GM18909 (cell line): ENCODE data around the gene ZNF512B.
A peak's percentile ranks its signal among the peaks of the same experiment; 100 is the strongest.
"Not testable (repeated sequence)": the region's sequence is repeated elsewhere in the genome, so short reads cannot be mapped to it uniquely, and the experiment has no call there.

Source experiments
- ATAC-seq: cut with Tn5 transposase; IDR thresholded peaks from one replicate; pipeline ENCODE4 v1.9.1; 2021; ENCODE audit warnings: mild to moderate bottlenecking; ENCODE audit not compliant: unreplicated experiment, poor library complexity

Gene ZNF512B

DNA sequence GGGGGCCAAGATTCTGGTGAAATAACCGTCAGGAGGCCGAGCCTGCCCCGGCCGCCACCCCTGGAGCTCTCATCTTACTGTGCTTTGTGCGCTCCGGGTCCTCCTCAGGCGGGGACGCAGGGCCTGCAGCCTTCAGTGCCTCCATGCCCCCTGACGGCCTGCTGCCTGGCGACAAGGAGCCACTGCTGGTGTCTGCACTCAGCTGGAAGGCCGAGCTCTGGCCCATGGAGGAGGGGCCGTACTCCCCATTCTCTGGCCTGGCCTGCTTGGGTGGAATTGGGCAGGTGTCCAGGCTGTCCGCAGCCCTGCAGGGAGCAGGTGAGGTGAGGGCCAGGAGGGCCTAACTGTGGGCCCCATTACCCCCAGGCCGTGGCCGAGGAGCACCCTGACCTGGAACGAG, 5.3 kb downstream of the ZNF512B start:
- no peak for ATAC-seq

DNA sequence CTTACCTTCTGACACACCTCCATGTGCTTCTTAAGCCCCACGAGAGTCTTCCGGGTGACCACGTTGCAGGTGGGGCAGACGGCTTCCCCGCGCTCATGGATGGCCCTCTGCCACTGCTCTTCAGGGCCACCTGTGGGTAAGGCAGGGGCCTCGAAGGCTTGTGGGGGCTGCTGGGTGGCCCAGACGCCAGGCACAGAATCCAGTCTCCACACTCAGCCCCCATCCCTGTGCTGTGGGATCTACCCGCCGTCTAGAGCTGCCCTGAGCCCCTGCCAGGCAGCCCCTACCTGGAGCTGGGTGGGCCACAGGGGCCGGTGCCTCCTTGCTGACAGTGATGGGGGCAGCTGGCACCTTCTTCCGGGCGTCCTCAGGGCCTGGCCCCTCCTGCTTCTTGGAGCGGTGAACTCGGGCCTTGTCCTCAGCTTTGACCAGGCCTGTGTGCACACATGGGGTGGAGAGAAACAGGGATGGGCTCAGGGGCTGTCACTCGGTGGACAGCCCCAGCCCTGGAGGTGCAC, 5.9 kb downstream of the ZNF512B start:
- ATAC-seq: no peak

DNA sequence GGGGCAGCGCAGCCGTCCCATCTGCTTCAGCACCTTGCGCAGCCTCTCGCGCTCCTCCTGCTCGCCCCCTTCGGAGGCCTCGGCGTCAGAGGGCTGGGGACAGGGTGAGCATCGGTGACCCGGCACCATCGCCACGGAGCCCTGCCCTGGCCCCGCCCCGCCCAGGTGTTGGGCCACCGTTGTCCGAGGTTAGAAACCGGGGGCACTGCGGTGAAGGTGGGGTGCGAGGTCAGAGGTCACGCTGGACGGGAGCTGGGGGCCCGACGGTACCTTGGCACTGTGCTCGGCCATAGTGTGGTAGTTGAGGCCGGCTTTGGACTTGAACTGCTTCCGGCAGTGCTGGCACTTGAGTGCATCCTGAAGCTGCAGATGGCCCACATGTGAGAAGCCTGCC, 6.4 kb downstream of the ZNF512B start:
- no peak for ATAC-seq

DNA sequence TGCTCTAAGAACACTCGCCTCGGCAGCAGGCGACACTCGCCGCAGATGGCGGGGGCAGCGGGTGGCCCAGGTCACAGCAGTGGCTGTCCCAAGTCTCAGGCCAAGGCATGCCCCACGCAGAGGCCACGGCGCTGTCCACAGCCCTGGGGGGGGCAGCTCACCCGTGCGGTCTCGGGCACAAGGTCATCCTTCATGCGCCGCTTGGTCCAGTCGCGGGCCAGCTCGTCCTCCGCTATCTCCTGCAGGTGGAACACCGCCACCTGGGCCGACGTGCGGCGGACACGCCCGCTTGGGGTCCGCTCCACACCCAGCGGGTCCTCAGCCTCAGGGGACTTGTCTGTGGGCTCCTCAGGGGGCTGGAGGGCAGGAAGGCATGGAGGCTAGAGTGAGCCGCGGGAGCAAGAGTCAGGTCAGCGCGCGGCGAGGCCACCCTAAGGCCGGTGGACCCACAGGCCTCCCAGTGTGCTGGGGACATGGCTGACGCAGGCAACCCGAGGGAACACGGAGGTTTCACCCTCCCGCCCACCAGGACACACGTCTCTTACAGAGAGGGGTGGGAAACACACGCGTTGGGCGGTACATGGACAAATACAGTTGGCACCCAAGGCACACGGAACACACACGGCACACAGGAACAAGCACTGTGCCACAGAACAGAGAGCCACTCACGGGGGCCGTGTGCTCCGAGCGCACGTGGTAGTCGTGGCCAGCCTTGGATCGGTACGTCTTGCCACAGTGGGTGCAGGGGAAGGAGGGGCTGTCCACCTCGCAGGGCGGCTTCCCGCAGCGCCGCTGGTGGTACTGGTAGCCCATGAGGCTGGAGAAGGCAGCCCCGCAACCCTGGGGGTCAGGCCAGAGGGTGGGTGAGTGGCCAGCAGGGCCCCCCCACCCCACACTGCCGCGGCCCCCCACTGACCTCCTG, 7.0 kb downstream of the ZNF512B start:
- ATAC-seq: no peak

DNA sequence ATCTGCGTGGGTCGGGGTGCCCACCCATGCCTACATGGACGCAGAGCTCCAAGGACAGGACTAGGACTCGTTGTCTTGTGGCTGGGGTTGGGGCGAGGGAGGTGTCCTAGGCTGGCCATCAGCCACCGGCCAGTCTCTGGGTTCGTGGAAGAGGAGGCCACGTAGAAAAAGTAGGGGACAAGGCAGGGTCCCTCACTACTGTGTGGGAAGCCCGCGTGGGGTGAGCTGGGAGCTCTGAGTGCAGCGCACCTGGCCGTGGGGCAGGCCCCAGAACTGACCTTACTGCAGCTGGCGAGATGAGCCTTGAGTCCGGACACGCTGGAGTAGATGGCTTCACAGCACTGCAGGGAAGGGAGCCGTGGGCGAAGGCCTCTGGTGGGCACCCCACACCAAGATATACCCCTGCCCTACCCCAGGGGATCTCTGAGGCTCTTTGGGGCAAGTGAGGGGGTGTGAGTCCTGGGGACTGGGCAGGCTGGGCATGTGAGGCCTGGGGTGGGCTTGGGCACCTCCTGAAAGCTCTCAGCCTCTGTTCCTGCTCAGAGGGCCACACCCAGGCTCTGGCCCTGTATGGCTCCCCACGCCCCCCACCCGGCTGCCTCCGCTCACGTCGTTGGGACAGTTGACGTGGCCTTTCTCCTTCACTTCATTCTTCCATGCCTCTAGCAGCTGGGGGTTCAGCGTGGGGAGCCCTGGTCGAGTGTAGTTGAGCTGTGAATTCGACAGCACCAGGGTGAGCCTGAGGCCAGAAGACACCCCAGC, 7.9 kb downstream of the ZNF512B start:
- no peak for ATAC-seq

DNA sequence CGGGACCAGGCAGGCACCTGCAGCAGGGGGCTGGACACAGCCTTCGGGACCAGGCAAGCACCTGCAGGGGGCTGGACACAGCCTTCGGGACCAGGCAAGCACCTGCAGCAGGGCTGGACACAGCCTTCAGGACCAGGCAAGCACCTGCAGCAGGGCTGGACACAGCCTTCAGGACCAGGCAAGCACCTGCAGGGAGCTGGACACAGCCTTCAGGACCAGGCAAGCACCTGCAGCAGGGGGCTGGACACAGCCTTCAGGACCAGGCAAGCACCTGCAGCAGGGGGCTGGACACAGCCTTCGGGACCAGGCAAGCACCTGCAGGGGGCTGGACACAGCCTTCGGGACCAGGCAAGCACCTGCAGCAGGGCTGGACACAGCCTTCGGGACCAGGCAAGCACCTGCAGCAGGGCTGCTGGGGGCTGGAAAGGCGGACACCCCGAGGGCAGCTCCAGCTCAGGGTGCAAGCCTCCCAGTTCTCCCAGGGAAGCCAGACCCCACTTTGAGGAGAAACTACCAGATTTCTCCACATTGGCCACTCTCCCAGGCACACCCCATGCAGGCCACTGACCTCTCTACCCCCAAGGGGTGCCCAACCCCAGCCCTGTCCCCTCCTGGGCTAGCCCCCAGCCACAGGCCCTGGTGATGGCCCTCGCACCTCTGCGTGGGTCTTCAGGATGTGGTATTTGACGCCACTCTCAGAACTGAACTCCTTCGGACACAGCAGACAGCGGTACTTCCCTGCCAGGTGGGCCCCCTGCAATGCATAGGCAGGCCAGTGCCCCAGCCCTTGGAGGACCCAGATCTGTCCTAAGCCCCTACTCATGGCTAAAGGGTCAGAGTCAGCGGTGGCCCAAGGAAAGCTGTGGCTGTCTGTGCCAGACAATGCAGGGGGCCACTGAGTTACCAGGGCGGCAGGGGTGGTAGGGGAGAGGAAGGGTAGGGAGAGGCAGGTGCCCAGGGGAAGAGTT, 8.8 kb downstream of the ZNF512B start:
- not testable (repeated sequence) for ATAC-seq

DNA sequence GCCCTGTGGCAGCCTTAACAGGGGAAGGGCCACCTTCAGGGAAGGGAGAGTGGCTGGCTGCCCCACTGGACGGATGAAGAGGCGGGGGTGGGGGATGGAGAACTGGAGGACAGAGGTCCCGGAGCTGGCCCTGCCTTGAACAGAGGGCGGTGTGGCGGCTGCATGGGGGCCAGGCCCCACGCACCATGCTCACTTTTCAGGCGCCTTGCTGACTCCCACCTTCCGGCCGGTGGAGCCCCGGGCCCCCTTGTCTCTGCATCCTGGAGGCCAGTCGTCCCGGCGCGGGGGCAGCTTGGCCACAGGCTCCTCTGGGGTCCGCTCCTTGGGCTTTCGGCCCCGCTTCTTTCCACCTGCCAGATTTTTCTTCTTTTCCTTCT, 10.0 kb downstream of the ZNF512B start:
- ATAC-seq: no peak

DNA sequence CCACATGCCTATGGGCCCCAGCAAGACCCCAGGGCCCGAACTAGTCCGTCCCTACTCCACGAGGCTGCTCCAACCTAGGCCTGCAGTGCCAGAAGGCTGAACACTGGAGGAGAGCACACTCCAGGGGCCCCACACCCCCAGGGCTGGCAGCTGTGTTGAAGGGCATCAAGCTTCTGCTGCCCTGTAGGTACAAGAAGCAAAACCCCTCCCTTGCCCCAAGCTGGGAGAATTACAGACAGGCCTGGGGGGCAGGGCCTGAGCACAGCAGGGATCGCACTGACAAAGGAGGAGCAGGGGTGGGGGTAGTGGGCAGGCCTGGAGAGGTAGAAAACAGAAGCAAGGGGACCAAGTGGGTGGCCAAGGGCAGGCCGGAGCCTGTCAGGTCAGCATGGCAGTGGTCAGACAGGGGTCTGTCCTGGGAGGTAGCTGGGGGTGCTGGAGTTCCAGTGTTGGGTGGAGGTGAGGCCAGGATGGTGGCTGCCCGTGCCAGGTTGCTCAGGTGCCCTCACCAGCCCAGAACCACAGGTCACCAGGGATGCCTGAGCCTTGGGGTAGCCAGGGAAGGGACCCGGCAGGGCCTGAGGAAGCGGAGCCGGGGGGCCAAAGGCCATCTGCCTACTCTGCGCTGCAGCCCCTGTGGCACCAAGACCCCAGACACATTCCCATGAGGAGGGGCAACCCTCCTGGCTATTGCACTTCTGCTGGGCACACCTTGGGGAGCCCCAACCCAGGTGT, 10.6 kb downstream of the ZNF512B start:
- ATAC-seq: no peak

DNA sequence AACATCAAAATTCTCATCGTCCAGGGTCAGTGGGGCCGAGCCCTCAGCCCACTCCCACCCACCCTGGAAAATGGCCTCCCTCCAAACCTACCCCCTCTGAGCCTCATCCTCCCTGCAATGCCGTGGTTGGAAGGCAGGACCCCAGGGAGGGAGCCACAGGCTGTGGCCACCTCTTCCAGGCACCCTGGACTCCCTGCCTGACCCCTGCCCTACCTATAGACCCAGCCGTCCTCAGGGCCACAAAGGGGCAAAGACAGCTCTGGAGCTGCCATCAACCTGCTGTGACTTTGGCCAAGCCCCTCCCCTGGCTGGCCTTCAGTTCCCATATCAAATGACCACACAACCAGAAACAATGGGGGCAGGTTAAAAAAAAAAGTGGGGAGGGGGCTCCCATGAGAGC, 11.3 kb downstream of the ZNF512B start:
- ATAC-seq: no peak

DNA sequence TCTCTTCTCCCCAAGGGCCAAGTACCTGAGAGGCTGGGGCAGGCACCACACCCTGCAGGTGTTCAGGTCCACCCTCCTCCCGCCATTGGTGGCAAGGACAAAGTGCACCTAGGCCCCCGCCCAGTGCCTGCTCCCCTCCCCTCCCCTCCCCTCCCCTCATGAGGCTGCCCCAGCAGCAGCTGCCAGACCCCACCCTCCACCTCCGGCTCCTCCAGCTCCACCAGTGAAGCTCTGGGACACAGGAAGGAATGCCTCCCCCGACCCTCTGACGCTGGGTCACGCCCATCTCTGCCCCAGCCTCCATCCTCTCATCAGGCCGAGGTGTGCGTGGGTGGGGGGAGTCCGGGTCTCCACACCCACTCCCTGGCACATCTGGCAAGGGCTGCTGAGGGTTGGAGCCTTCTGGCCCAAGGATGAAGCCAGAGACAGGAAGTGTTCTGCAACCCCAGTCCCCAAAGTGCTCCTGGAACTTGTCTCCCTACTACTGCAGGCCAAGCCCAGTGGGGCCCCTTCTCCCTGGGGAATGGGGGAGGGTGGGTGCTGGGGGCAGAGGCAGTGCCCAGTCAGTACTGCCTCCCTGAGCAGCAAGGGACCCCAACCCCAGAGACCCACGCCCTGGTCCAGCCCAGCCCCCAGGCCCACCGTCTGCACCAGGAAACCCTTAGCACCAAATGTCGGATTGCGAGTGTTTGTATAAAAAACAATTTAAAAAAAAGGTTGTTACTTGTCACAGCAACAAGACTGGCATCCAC, 11.9 kb downstream of the ZNF512B start:
- no peak for ATAC-seq

DNA sequence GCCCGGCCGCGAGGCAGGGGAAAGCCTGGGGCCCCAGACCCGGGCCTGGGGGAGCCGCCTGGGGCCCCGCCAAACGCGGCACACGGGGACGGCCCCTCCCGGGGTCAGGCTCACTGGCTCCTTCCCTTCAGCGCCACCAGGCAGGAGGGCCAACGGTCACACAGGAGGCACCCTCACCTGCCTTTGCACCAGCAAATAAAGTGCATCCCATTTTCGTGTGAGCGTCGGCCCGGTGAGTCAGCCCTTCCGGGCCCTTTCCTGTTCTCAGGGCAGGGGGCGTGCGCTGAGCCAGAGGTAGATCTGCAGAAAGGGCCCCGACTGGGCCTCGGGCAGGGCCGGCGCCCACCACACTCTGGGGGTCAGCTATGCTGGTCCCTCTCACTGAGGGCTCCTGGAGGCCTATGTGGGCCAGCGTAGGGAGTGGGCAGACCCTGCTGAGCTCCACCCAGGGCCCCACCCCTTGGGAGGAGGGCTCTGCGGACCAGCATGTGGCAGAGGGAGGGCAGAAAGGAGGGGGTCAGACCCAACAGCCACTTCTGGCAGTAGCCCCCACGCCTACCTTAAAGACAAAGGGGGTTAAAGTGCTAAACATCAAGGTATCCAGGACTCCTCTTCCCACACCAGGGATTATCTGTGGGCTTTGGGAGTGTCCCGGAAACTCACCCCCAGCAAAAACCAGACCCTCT, 12.6 kb downstream of the ZNF512B start:
- ATAC-seq: peak; percentile 19

DNA sequence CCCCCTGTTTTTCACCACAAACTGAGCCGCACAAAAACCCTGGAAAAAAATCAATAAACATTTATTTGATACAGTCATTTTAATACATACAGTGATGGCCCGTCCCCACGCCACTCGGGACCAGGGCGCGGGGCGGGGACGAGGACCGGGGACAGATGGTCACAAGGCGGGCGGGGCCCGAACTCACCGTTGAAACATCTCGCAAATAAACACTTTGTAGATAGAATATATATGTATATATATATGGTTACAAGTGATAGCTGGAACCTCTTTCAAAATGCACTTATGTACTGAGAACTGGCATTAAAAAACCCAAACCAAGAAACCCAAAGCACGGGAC, 13.1 kb downstream of the ZNF512B start:
- no peak for ATAC-seq

DNA sequence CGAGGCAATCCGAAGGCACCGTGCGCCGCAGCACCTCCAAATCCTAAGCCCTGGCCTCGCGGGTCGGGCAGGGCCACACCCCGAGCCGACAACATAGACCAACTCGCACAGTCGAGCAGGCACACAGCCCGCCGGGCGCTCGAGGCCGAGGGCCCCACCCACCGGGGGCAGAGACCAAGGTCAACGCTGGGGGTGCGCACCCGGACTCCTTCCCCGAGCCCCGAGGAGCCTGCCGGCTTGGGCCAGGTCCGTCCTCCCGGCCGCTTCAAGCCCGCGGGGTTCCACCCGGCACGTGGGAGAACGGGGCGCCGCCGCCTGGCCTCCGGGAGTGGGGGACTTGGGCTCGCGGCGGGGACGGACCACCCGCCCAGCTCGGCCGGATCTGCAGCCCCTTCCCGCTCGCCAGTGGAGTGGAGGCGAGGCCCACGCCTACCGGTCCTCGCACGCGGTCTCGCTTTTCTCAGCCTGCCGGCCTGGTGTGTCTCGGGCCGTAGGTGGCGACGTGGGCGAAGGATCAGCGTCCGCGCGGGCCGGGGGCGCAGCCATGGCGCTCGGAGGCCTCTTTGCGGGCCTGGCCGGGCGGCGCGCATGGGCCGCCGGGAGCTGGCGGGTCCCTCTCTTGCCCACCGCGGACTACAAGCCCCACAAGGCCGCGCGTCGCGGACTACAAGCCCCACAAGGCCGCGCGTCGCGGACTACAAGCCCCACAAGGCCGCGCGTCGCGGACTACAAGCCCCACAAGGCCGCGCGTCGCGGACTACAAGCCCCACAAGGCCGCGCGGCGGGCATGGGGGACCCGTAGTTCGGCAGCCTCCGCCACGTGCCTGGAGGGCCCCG, 13.7 kb downstream of the ZNF512B start, which contains the start of gene UCKL1:
TSS of gene UCKL1 (minus strand) at position 590 of the 837 bp plus-strand sequence. CDS start at position 546, 44 bp downstream.
- ATAC-seq: peak; percentile 71

DNA sequence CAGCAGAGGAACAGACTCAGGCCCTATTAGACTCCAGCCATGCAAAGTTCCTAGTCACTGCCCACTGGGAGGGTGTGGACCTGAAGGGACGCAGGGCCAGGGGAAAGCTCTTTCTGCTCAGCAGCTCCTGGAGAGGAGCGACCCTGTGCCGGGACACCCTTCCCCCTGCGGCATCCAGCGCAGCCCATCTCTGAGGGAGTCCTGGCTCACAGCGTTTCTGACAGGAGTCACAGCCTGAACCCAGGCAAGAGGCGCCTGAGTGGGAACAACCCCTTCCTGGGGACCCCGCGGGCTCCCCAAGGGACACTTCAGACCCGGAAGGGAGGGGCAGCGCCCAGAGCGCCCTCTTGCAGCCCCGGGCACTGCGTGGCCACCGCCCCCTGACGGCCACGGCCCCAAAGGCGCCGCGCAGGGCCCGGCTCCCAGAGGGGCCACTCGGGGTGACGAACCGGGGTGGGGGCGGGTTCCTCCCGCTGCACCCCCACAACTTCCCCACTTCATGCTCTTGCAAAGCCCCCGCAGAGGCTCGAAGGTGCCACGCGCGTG, 14.4 kb downstream of the ZNF512B start:
- ATAC-seq: peak; percentile 12

DNA sequence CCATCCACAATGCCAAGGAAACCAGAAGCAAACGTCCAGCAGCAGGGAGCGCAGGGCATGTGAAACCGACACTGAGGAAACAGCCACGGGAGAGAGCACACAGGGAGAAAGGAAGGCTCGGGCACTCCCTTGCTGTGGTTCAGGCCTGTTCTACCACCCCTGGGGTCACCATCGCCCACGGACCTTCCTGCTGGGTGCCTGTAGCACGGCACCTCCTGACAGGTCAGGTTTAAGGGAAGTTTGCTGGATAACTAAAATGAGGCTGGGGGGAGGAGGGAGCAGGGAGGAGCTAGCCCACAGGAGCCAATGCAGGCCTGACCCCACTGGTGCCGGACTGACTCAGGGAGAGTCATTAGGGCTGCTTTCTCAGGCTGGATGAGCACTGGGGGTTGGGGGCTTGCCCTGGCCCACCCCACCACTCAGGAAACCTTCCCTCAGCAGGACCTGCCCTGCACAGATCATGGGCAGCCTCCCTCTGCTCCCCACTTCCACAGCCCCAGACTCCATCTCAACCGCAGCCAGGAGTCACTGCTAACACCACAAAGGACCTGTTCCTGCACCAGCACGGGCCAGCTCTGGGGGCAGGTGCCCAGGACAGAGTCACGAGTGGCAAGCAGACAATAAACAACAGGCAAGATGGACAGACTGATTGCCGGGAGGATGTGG, 15.8 kb downstream of the ZNF512B start:
- no peak for ATAC-seq

DNA sequence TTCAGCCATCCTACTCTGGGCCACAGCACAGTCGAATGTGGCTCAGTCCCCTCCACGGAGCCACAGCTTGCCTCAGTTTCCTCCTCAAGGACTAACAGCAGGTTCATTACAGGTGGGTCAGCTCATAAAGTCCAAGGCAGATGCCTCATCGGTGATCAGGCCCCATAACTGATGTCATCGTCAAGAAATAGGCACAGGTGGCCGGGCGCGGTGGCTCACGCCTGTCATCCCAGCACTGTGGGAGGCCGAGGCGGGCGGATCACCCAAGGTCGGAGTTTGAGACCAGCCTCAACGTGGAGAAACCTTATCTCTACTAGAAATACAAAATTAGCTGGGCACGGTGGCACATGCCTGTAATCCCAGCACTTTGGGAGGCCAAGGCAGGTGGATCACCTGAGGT, 17.0 kb downstream of the ZNF512B start:
- no peak for ATAC-seq

DNA sequence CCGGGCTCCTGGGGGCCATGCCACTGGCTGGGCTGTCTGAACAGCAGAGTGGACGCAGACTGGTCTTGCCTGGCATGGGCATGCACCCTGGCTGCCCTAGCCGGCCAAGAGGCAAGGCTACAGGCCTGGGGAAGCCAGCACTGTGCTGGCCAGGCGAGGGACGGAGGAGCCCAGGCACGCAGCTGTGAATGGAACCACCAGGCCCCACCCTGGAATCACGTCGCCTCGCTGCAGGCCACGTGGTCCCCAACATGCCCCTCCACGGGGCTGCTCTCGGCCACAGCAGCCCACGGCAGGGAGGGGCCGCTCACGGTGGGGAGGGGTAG, 17.6 kb downstream of the ZNF512B start:
- no peak for ATAC-seq
